IPS-11a (cell line): ENCODE results near the gene PFDN2.

Experiments used
- H3K4me3 ChIP-seq: one replicate; pipeline ENCODE4 v1.5.1; 2013; ENCODE audit warnings: low read depth, low read length, control low read depth

PFDN2 gene

GRCh38 chr1:161106431-161106830 is 11.4 kb downstream of the PFDN2 start:
- no peak overlapping the region for H3K4me3 ChIP-seq

GRCh38 chr1:161100556-161100955 is 17.3 kb downstream of the PFDN2 start:
- no peak overlapping the region for H3K4me3 ChIP-seq

- H3K4me3 ChIP-seq = peak overlapping the region; percentile 79
These were observed 18.6 kb downstream of the PFDN2 start for GRCh38 chr1:161099090-161099802.

- peak within 1 kb of the TSS; percentile 79 for H3K4me3 ChIP-seq
These were observed 19.4 kb downstream of the PFDN2 start, which contains the start of gene KLHDC9 for GRCh38 chr1:161098210-161099068. KLHDC9 (plus strand) TSS chr1:161098361; CDS start chr1:161098536, 175 bp downstream.

- H3K4me3 ChIP-seq = no peak overlapping the region
These were observed 21.3 kb downstream of the PFDN2 start for GRCh38 chr1:161096530-161096929.

- H3K4me3 ChIP-seq = no peak overlapping the region
These were observed 21.8 kb downstream of the PFDN2 start for GRCh38 chr1:161096015-161096414.

- no peak overlapping the region for H3K4me3 ChIP-seq
These were observed 22.6 kb downstream of the PFDN2 start for GRCh38 chr1:161095230-161095629.

- no peak overlapping the region for H3K4me3 ChIP-seq
These were observed 23.4 kb downstream of the PFDN2 start for GRCh38 chr1:161094481-161094880.

GRCh38 chr1:161092621-161093028 is 25.2 kb downstream of the PFDN2 start:
- H3K4me3 ChIP-seq = no peak overlapping the region

GRCh38 chr1:161091796-161092507 is 25.9 kb downstream of the PFDN2 start:
- no peak overlapping the region for H3K4me3 ChIP-seq

GRCh38 chr1:161091093-161091492 is 26.7 kb downstream of the PFDN2 start:
- no peak overlapping the region for H3K4me3 ChIP-seq

- no peak overlapping the region for H3K4me3 ChIP-seq
These were observed 27.2 kb downstream of the PFDN2 start for GRCh38 chr1:161090617-161091016.

- no peak overlapping the region for H3K4me3 ChIP-seq
These were observed 27.9 kb downstream of the PFDN2 start for GRCh38 chr1:161089938-161090337.

- H3K4me3 ChIP-seq = no peak within 1 kb of the TSS
These were observed 28.4 kb downstream of the PFDN2 start, which contains the start of gene NECTIN4 for GRCh38 chr1:161089251-161089924. NECTIN4 (minus strand) TSS chr1:161089558; CDS start chr1:161089296, 262 bp downstream.

GRCh38 chr1:161088587-161089110 is 29.2 kb downstream of the PFDN2 start:
- H3K4me3 ChIP-seq = no peak overlapping the region

GRCh38 chr1:161086457-161086856 is 31.4 kb downstream of the PFDN2 start:
- H3K4me3 ChIP-seq = no peak overlapping the region

- H3K4me3 ChIP-seq = no peak overlapping the region
These were observed 32.7 kb downstream of the PFDN2 start for GRCh38 chr1:161085165-161085564.

GRCh38 chr1:161084597-161084988 is 33.2 kb downstream of the PFDN2 start:
- H3K4me3 ChIP-seq = no peak overlapping the region

GRCh38 chr1:161083748-161084596 is 33.9 kb downstream of the PFDN2 start:
- H3K4me3 ChIP-seq = no peak overlapping the region
